HepG2 (cell line): ENCODE measurements around the gene PITX3. TPM values are rescaled to one million over a fixed set of nuclear protein-coding genes. Genes with fewer than 3 reads are reported as not detected.

ENCODE experiments used
- ATAC-seq: fragments of 200-7000 bp; cut with Tn5 transposase; 3 replicates; pipeline ENCODE4 v1.9.1; 2020; ENCODE audit warnings: mild to moderate bottlenecking, moderate library complexity
- BruUV-seq: library from RNA; stranded (reverse); fragments of 400-500 nt; replicated peaks from 2 replicates; lab custom pipeline; 2021; lab: Mats Ljungman, UMichigan
- CTCF ChIA-PET: fragments of 300-600 bp; formaldehyde crosslinking; extraction: SDS; loops from one replicate; lab custom pipeline; 2021; ENCODE audit warnings: low total read pairs, inconsistent platforms, low intra/inter-chr PET ratio; lab: Yijun Ruan, JAX
- POLR2A ChIA-PET: fragments of 350-600 bp; sonication (Branson Sonifier 250); formaldehyde crosslinking; loops from one replicate; lab custom pipeline; 2020; ENCODE audit warnings: antibody characterized with exemption, inconsistent platforms; lab: Yijun Ruan, JAX
- DNase-seq: peaks from one replicate; pipeline ENCODE4 v3.0.0-alpha.2; 2015; ENCODE audit warnings: low spot score
- FAIRE-seq: peaks from 3 replicates; lab custom pipeline; 2011; peaks lifted over from hg19 to GRCh38; lab: Jason Lieb, UNC
- H2AFZ ChIP-seq: one replicate; pipeline ENCODE4 v1.6.1; 2011; ENCODE audit warnings: low read length, inconsistent platforms
- H3K27ac ChIP-seq: fragments of 300-600 bp; 3 replicates; pipeline ENCODE4 v1.8.0; 2011; ENCODE audit warnings: mixed run types, mild to moderate bottlenecking, mixed read lengths, low read length, inconsistent platforms; ENCODE audit not compliant: insufficient read depth; ENCODE audit errors: extremely low read length
- H3K27me3 ChIP-seq, 2 experiments: fragments of 200-600 bp in 1 of 2; 2 replicates in 1 of 2; 3 replicates in 1 of 2; pipeline versions ENCODE4 v1.6.0 to v1.8.0; 2011; ENCODE audit warnings: low read length in 2 of 2, mild to moderate bottlenecking in 2 of 2, moderate library complexity in 2 of 2, inconsistent platforms in 1 of 2; ENCODE audit not compliant: insufficient read depth in 2 of 2, control insufficient read depth in 1 of 2
- H3K36me3 ChIP-seq, 2 experiments: fragments of 200-600 bp in 1 of 2; replicated peaks in 1 of 2; 2 replicates in 1 of 2; 3 replicates in 1 of 2; pipeline versions ENCODE4 v1.5.1 to v1.8.0; 2011; ENCODE audit warnings: low read length in 2 of 2, inconsistent platforms in 1 of 2; ENCODE audit not compliant: insufficient read depth in 2 of 2, control insufficient read depth in 1 of 2
- H3K4me1 ChIP-seq: 2 replicates; pipeline ENCODE4 v1.5.1; 2012; ENCODE audit warnings: low read length, inconsistent platforms; ENCODE audit not compliant: insufficient read depth
- H3K4me2 ChIP-seq: 2 replicates; pipeline ENCODE4 v1.6.0; 2011; ENCODE audit warnings: low read depth, low read length, inconsistent platforms
- H3K4me3 ChIP-seq, 3 experiments: fragments of 200-600 bp in 1 of 3; sonication (generic), shearing (Covaris generic) in 1 of 3; replicated peaks in 1 of 3; 2 replicates each; pipeline ENCODE4 v1.5.1; 2011 to 2016; ENCODE audit warnings: low read length in 3 of 3, inconsistent platforms in 2 of 3, low read depth in 2 of 3, mild to moderate bottlenecking in 2 of 3, control low read depth in 1 of 3, mixed read lengths in 1 of 3; ENCODE audit not compliant: insufficient read depth in 1 of 3
- H3K79me2 ChIP-seq: one replicate; pipeline ENCODE4 v1.6.1; 2011; ENCODE audit warnings: low read length, inconsistent platforms; ENCODE audit not compliant: insufficient read depth
- H3K9ac ChIP-seq: 2 replicates; pipeline ENCODE4 v1.6.0; 2011; ENCODE audit warnings: mild to moderate bottlenecking, low read depth, low read length, inconsistent platforms; ENCODE audit not compliant: insufficient read depth
- H3K9me3 ChIP-seq: 2 replicates; pipeline ENCODE4 v1.5.1; 2012; ENCODE audit warnings: mild to moderate bottlenecking, low read length
- H4K20me1 ChIP-seq: 2 replicates; pipeline ENCODE4 v1.6.0; 2011; ENCODE audit warnings: inconsistent platforms, mild to moderate bottlenecking, low read length, moderate library complexity; ENCODE audit not compliant: insufficient read depth
- CCDC6 ChIP-seq: sonication (generic); formaldehyde crosslinking; IDR thresholded peaks from 2 replicates; pipeline ENCODE4 v1.8.1; 2022; ENCODE audit warnings: mild to moderate bottlenecking, missing genetic modification reagents, moderate library complexity
- KLF15 ChIP-seq: sonication (generic); formaldehyde crosslinking; IDR thresholded peaks from 2 replicates; pipeline ENCODE4 v1.8.1; 2023; ENCODE audit warnings: borderline replicate concordance, mild to moderate bottlenecking, inconsistent platforms, missing genetic modification reagents, mixed read lengths
- SOX13 ChIP-seq, 3 experiments: fragments of 450-650 bp in 1 of 3; sonication (generic) in 1 of 3; formaldehyde crosslinking in 1 of 3; IDR thresholded peaks in 2 of 3; conservative IDR thresholded peaks in 1 of 3; 2 replicates each; pipeline versions ENCODE4 v1.5.0 to v1.6.1; 2016 to 2020; ENCODE audit warnings: antibody characterized with exemption in 1 of 3, mild to moderate bottlenecking in 1 of 3, missing compliant biosample characterization in 1 of 3, missing genetic modification reagents in 1 of 3, moderate library complexity in 1 of 3
- ZC3H13 ChIP-seq: sonication (generic); formaldehyde crosslinking; IDR thresholded peaks from 2 replicates; pipeline ENCODE4 v1.8.1; 2023; ENCODE audit warnings: mild to moderate bottlenecking, missing genetic modification reagents, moderate library complexity
- ZNF296 ChIP-seq: sonication (generic); formaldehyde crosslinking; conservative IDR thresholded peaks from 2 replicates; pipeline ENCODE4 v1.5.0; 2020; ENCODE audit warnings: mild to moderate bottlenecking, missing genetic modification reagents
- ZNF468 ChIP-seq: sonication (generic); formaldehyde crosslinking; IDR thresholded peaks from 2 replicates; pipeline ENCODE4 v1.8.0; 2022; ENCODE audit warnings: mild to moderate bottlenecking, moderate library complexity, missing genetic modification reagents
- ZNF780A ChIP-seq: sonication (generic); formaldehyde crosslinking; IDR thresholded peaks from 2 replicates; pipeline ENCODE4 v1.8.0; 2022; ENCODE audit warnings: mild to moderate bottlenecking, missing genetic modification reagents, moderate library complexity
- WGBS: methylation state at CpG from one replicate; pipeline ENCODE4 v1.1.6; 2017; ENCODE audit warnings: low lambda C conversion rate; 5-methylcytosine and 5-hydroxymethylcytosine counted together
- in situ Hi-C: cut with HindIII; loops from 2 replicates; pipeline ENCODE4 v1.10.0; 2017; ENCODE audit warnings: low pct_unique_long_range_greater_than_20kb; ENCODE audit not compliant: extremely low pct_ligation_motif_present
- intact Hi-C: fragments of 100-400 bp; cut with micrococcal nuclease; formaldehyde crosslinking; loops from one replicate; pipeline ENCODE4 v1.10.0; 2022; ENCODE audit not compliant: unreplicated experiment
- polyA plus RNA-seq, 8 experiments: library from polyadenylated mRNA; depleted of rRNA in 3 of 8; stranded (reverse) in 7 of 8; unstranded in 1 of 8; fragments of >200 nt; fragmentation: Illumina TruSeq in 4 of 8; extraction: Trizol in 4 of 8; gene quantifications; 2 replicates each; pipeline versions ENCODE4 v1.2.1 to v1.2.3, GENCODE V29; 2011 to 2016; ENCODE audit warnings: low read depth in 4 of 8, missing spikeins in 1 of 8, mixed read lengths in 1 of 8; ENCODE audit not compliant: insufficient read depth in 1 of 8
- total RNA-seq, 5 experiments: library from RNA; depleted of rRNA; stranded (reverse); fragments of >200 nt; fragmentation: Illumina TruSeq; extraction: Trizol; gene quantifications; 2 replicates each; pipeline ENCODE4 v1.2.3, GENCODE V29; 2016; ENCODE audit warnings: low read depth in 1 of 5
- TF ChIP-seq, protein P1 (sequence below): conservative IDR thresholded peaks from 2 replicates; pipeline ENCODE4 v1.6.1; 2018; ENCODE audit warnings: missing genetic modification reagents
- TF ChIP-seq, protein P2 (sequence below): IDR thresholded peaks from 2 replicates; pipeline ENCODE4 v1.6.1; 2016; ENCODE audit warnings: low read depth
- TF ChIP-seq, protein P3 (sequence below): sonication (generic); formaldehyde crosslinking; IDR thresholded peaks from 2 replicates; pipeline ENCODE4 v1.8.1; 2023; ENCODE audit warnings: mild to moderate bottlenecking, missing genetic modification reagents

PITX3 gene
- total and polyA plus RNA-seq, 2 of the 13 experiments (the other 11 are each of a cell fraction or from before 2014, with no cell fraction given) = not detected

DNA sequence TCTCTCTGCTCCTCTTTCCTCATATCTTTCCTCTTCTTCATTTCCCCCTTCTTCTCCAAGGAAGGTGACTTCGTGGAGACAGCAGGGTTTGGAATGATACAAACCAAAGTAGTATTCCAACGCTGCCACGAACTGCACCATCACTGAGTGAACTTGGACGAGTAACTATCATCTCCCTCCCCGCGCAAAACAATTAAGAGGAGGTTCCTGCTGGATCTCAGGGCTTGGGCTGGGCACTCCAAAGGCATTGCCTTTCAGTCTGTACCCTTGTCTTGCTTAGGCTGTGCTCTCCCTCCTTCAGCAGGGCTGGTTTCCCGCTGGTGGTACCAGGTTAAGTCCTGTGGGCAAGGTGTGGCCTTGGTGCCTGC, 790 bp upstream of the PITX3 start:
- peak overlapping the region; percentile 97 for H3K4me2 ChIP-seq
- CTCF ChIA-PET = no interaction called here
- FAIRE-seq = no peak
- no peaks in the 10 kb centered on the region for H3K36me3 ChIP-seq
- POLR2A ChIA-PET = no interaction called here
- peak overlapping the region; percentile 61 to 75 (median 66) for H3K4me3 ChIP-seq
- H3K4me1 ChIP-seq = peaks cover 41% of the 10 kb centered on the region
- H3K27ac ChIP-seq = no peak overlapping the region
- H2AFZ ChIP-seq = no peak overlapping the region
- WGBS = 44% methylated on average over 6 of the region's 7 CpGs
- peak overlapping the region; percentile 40 for H3K9ac ChIP-seq
- TF ChIP-seq, protein P1, sequence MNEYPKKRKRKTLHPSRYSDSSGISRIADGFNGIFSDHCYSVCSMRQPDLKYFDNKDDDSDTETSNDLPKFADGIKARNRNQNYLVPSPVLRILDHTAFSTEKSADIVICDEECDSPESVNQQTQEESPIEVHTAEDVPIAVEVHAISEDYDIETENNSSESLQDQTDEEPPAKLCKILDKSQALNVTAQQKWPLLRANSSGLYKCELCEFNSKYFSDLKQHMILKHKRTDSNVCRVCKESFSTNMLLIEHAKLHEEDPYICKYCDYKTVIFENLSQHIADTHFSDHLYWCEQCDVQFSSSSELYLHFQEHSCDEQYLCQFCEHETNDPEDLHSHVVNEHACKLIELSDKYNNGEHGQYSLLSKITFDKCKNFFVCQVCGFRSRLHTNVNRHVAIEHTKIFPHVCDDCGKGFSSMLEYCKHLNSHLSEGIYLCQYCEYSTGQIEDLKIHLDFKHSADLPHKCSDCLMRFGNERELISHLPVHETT = no peak
- TF ChIP-seq, protein P2, sequence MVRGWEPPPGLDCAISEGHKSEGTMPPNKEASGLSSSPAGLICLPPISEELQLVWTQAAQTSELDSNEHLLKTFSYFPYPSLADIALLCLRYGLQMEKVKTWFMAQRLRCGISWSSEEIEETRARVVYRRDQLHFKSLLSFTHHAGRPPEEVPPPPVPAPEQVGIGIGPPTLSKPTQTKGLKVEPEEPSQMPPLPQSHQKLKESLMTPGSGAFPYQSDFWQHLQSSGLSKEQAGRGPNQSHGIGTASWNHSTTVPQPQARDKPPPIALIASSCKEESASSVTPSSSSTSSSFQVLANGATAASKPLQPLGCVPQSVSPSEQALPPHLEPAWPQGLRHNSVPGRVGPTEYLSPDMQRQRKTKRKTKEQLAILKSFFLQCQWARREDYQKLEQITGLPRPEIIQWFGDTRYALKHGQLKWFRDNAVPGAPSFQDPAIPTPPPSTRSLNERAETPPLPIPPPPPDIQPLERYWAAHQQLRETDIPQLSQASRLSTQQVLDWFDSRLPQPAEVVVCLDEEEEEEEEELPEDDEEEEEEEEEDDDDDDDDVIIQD = no peak
- TF ChIP-seq ZNF468 (CRISPR knock-in tag) (no peak), ZNF296 (CRISPR knock-in tag) (no peak), ZNF780A (no peak), CCDC6 (no peak), KLF15 (CRISPR knock-in tag) (no peak), ZC3H13 (no peak), SOX13 (IDR thresholded peaks at IDR 0.05) (no peak), SOX13 (CRISPR knock-in tag; conservative IDR thresholded peaks at IDR 0.05 in 1 of 2, IDR thresholded peaks at IDR 0.05 in 1 of 2) (no peak)
- TF ChIP-seq, protein P3, sequence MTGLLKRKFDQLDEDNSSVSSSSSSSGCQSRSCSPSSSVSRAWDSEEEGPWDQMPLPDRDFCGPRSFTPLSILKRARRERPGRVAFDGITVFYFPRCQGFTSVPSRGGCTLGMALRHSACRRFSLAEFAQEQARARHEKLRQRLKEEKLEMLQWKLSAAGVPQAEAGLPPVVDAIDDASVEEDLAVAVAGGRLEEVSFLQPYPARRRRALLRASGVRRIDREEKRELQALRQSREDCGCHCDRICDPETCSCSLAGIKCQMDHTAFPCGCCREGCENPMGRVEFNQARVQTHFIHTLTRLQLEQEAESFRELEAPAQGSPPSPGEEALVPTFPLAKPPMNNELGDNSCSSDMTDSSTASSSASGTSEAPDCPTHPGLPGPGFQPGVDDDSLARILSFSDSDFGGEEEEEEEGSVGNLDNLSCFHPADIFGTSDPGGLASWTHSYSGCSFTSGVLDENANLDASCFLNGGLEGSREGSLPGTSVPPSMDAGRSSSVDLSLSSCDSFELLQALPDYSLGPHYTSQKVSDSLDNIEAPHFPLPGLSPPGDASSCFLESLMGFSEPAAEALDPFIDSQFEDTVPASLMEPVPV = no peak
- in situ Hi-C loops (no loop called here), intact Hi-C loops (no loop called here)
- no peak for ATAC-seq
- peaks cover 10 to 47% of the 10 kb centered on the region in 2 experiments; a peak in 4 of 5 replicates for H3K27me3 ChIP-seq
- BruUV-seq = no TSS peak
- peaks cover 11% of the 10 kb centered on the region for H4K20me1 ChIP-seq
- H3K9me3 ChIP-seq = no peaks in the 10 kb centered on the region
- no peak for DNase-seq
- peaks cover 15% of the 10 kb centered on the region for H3K79me2 ChIP-seq
